GM12892 (cell line): Measurements from ENCODE around the gene CCDC141.

Source experiments
- DNase-seq: peaks from one replicate; pipeline ENCODE4 v3.0.0; 2011; ENCODE audit not compliant: insufficient read length
- FAIRE-seq: peaks from 2 replicates; lab custom pipeline; 2011; peaks lifted over from hg19 to GRCh38; lab: Jason Lieb, UNC
- POLR2A ChIP-seq: IDR thresholded peaks from 2 replicates; pipeline ENCODE4 v1.6.1; 2011; ENCODE audit warnings: low read depth, low read length, control low read depth
- POLR2AphosphoS5 ChIP-seq: IDR thresholded peaks from 2 replicates; pipeline ENCODE4 v1.6.1; 2011; ENCODE audit warnings: low read depth, low read length, control low read depth
- TAF1 ChIP-seq: IDR thresholded peaks from 2 replicates; pipeline ENCODE4 v1.6.1; 2011; ENCODE audit warnings: low read depth, mild to moderate bottlenecking, control low read depth, low read length, borderline replicate concordance

Gene CCDC141

DNA sequence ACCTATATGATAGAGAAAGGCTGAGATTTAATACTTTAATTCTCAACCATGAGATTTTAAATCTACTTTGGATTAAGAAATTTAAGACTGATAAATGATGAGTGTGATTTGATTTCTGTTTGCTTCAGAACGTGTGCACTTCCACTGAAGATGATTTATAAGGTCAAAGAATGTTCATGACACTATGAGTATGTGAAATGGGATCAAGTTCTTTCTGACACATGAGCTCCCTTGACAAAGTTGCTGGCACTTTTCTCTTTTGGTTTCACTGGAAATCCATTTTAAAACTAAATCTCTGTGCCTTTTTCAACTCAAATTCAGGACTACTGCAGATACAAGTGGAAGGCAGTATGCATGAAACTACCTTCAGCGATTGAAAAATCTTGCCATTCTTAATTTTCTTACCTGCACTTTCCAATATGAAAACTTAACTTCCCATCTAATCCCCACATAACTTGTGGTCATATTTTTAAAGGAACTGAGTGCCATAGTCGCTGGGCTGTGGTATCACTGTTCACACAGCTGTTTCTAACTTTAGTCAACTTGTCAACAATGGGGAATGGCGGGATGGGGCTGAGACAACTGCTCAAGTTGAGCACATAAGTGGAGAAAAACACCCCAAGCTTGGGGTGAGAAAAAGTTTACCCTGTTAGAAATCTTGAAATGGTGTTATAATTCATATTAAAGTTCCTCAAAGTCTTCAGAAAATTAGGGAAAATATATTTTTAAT lies 190.9 kb downstream of the CCDC141 start:
- DNase-seq, result no peak
- TF ChIP-seq POLR2A (no peak), POLR2AphosphoS5 (no peak), TAF1 (no peak)
- FAIRE-seq, result no peak

DNA sequence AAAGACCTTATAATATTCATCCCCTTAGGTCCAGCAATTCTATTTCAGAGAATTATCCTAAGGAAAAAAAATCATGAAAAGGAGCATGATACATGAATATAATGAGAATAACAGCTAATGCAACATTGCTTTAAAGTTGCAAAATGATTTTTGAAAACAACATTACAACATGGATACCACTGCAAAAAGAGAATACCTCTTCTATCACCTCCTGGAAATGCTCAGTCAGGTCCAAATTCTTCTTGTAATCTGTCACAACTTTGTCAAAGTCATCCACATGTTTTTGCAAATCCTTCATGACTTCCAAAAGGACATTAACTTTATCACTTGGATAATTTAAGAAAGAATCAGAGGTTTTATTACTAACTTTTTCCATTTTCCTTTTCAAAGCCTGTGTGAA lies 194.8 kb downstream of the CCDC141 start:
- TF ChIP-seq POLR2AphosphoS5 (no peak), POLR2A (no peak), TAF1 (no peak)
- no peak for DNase-seq
- no peak for FAIRE-seq

DNA sequence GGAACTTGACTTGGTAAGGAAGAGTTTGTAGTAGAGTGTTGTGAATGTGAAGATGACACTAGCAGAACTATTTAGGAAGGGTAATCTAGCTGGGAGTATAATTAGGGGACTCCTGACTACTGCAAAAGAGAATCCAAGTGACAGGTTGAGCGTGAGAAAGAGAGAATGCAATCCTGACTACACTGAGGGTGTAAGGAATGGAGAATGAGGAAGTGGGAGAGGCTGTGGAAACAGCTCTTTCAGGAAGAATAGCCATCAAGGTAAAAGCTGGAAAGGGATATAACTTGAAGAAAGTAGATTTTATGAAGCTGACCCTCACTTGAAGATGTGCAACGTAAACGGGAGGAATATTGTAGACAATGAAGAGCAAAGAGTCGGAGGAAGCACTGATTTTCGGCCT lies 201.6 kb downstream of the CCDC141 start:
- no peak for TF ChIP-seq TAF1
- TF ChIP-seq POLR2AphosphoS5, result no peak
- FAIRE-seq (no peak), DNase-seq (no peak)

DNA sequence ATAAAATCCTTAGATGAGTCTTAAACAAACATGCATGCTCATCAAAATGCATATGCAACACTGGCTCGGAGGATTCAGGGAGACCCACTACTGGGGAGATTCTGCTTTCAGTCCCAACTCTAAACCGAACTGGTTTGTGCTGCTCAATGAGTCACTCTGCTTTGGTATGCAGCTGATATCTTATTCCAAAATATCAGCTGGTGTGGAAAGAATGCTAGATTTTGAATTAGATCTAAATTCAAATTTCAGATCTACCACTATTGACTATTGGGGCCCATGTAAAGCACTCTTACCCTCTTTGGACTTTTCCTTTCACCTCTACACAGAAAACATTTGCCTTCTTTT lies 203.5 kb downstream of the CCDC141 start:
- DNase-seq (no peak), FAIRE-seq (no peak)
- TF ChIP-seq TAF1 (no peak), POLR2A (no peak), POLR2AphosphoS5 (no peak)

DNA sequence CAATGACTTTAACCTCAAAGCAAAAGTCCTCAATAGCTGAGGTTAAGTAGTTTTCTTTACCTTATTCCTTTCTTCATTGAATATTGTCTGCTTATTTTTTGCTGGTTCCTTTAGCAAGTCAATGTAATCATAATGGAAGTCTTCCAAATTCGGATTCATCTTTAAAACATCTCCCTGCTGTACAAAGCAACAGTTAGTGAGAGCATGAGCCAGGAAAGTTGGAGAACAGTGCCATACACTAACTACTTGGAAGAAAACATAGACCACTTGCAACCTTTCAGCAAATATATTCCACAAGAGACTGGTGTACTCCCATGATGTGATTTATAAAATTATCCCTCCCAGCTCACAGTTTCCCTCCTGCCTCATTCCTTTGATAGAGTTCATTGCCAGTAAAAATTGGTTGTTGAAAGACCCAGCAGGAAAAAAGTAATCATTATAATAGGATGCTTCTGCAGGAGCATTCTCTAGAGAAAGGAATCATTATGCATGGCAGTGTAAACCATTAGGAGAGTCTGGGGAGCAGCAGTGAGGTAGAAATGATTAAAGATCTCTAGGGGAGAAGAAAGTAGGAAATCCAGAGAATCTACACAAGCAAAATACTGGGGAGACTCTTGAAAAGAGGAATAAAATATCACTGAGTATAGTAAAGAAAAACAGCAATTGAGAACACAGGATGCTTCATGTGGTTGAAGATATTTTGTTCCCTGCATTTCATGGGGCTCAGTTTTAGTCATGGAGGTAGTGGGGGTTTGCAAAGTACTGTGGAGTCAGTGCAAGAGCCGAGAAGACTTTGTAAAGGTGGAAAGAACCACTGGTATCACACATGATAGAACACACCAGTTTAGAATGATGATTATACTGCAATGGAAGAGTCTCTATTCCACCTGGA lies 204.1 kb downstream of the CCDC141 start:
- FAIRE-seq (no peak), DNase-seq (no peak)
- TF ChIP-seq TAF1 (no peak), POLR2AphosphoS5 (no peak)

DNA sequence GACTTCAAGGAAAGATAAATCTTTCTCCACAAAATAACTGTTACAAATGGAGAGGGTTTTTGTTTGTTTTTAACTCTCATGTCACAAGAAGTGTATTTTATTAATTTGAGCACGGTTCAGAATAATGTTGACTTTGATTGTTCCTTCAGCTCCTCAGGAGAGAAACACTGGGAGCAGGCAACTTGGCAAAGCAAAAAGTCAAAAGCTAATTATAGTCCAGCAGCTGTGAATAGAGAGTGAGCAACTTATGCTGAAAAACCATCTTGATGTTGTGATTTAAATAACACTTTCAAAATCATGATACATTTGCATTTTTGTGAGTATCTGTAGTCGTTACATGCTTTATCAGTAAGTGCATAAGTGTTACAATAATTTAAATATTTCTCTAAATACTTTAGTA lies 205.2 kb downstream of the CCDC141 start:
- no peak for DNase-seq
- no peak for FAIRE-seq
- TF ChIP-seq POLR2AphosphoS5, result no peak
- no peak for TF ChIP-seq POLR2A
- TF ChIP-seq TAF1, result no peak

DNA sequence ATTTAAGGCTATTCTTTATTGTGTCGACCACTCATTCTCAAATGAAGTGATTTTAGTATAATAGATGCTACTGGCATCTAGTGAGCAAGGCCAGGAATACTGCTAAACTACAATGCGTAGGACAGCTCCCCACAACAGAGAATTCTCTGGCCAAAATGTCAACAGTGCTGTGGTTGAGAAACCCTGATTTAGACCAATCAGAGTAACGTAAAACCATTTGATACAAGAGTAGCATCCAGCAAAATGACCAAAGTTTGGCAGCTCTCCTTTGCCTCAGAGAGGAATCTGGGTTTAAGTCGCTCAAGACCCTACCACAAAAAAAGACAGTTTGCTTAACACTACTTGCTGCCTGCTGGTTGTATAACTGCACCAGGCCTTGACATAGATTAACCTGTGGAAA lies 205.7 kb downstream of the CCDC141 start:
- FAIRE-seq, result no peak

DNA sequence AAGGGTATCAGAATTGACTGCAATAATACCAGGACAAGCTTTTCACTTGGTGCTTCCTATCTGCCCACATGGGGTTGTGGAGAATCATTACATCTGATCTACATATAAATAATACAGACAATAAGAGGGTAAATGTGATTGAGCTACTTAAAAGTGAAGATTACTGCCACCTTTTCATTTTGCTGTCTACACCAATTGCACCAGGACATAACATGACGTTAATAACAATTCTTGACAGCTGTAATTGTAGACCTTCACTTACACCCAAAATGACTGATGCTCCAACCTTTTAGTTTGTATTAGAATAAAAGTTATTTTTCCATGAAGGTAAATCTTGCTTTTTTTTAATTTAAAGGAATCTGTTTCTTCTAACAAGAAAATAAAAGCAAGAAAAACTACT lies 206.2 kb downstream of the CCDC141 start:
- TF ChIP-seq POLR2A (no peak), TAF1 (no peak), POLR2AphosphoS5 (no peak)
- FAIRE-seq (no peak), DNase-seq (no peak)

More for the DNA sequence above, 205.7 kb downstream of the CCDC141 start:
- DNase-seq, result no peak
- TF ChIP-seq TAF1 (no peak), POLR2A (no peak), POLR2AphosphoS5 (no peak)

DNA sequence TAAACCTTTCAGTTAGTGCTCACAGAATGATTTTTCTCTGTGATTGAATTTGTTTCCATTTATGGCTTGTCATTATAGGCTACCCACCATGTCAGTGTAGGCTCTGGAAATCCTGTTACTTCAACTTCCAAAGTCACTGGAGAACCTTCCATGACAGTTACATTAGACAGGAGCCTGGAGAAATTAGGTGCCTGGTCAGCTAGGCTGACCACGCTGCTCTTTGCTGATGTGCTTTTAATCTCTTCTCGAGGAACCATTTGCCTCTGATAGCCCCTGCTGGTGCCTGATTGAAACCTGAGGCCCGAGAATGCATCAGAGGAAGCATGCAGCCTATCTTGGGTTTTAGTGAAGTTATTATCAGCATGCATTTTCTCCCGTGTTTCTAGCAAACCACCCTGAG lies 213.1 kb downstream of the CCDC141 start:
- TF ChIP-seq POLR2A (no peak), TAF1 (no peak), POLR2AphosphoS5 (no peak)
- FAIRE-seq (no peak), DNase-seq (no peak)

DNA sequence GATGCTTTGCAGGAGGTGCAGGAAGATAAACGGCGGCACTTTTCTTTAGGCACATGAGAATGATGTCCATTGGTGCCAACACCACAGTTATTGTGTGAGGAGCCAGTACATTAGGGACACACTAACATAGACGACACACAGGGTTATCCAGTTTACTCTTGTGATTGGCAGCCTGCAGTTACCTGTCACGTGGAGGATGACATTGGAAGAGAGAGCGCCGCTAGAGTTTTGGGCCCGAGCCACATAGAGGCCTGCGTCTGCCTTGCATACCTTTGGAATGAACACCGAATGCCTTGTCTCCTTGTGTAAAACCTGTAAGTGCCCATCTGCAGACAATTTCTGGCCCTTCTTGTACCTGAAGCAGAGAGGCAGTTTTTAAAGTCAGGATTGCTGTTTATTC lies 215.9 kb downstream of the CCDC141 start:
- TF ChIP-seq POLR2A (no peak), POLR2AphosphoS5 (no peak), TAF1 (no peak)
- DNase-seq, result no peak
- no peak for FAIRE-seq

DNA sequence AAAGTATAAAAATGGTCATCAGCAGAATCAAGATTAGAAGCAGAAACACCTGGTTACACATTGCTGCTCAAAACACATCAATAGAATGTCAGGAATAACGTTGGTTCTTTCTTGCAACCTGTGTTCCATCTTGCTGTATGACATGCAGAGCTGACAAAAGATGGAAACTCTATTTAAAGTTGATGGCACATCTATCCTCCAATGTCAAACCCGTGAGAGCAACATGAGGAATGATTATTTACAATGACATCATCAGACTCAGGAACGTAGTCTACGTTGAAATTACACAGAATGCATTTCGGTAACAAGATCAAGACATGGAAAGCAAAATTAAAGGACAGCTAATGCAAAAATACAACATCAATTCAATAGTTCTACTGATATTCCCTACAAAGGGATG lies 216.6 kb downstream of the CCDC141 start:
- DNase-seq (no peak), FAIRE-seq (no peak)
- TF ChIP-seq TAF1 (no peak), POLR2A (no peak), POLR2AphosphoS5 (no peak)

DNA sequence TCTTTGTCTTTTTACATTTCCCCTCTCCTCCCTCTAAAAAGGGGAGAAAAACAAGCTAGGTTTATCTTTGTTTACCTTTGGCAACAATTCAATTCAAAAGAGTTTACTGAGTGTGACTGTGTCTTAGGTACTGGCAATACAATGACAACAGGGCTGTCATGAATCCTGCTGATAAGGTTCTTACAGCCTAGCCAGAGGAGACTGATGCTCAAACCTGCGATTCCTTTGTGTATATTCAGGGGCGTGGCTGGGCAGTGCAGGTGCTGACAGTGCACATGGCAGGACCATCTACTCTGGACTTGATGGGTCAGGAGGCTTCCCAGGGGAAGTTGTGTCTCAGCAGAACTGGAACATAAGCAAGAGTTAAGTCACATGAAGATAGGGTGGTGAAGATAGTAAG lies 219.5 kb downstream of the CCDC141 start:
- DNase-seq (no peak), FAIRE-seq (no peak)
- TF ChIP-seq POLR2AphosphoS5 (no peak), TAF1 (no peak), POLR2A (no peak)
